ENCODE results near the gene SLC35A4.

SLC35A4 gene, protein sequence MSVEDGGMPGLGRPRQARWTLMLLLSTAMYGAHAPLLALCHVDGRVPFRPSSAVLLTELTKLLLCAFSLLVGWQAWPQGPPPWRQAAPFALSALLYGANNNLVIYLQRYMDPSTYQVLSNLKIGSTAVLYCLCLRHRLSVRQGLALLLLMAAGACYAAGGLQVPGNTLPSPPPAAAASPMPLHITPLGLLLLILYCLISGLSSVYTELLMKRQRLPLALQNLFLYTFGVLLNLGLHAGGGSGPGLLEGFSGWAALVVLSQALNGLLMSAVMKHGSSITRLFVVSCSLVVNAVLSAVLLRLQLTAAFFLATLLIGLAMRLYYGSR

DNA sequence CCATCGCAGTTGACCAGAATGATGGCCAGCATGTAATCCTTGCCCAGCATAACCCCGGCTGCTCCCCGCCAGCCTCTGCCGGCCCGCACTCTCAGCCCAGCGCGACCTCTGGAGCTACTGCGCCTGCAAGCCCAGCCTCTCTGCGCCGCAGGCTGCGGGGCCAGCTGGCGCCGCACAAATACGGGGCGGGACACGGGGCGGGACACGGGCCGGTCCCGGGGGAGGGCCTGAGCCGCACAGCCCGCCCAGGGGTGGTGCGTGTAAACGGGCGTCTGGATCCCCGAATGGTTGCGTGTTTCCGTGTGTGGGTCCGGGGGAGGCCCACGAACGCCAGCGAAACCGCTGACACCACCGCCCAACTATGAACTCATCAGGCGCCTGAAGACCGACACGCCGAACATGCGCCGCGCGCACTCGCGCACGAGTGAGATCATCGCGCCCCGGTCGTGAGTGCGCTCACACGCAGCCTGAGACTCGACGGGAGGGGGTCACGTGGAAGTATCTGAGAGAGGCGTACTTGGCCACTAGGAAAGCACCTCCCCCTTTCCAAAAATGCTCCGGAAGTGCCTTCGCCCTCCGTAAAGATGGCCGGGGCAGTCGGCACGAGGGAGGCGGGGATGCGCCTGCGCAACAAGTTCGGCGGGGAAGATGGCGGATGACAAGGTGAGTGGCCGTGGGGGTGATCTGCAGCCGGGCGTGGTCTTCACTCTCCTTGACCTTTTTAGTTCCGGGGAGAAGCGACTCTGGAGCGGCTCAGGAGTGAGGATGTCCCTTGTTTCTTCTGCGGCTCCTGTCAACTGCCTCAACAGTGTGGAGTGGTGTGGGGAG lies at the start of gene SLC35A4, which contains the start of gene APBB3:
SLC35A4 (plus strand) TSS at position 633 of the 828 bp plus-strand sequence. CDS start 2,342 bp downstream, outside the sequence.
APBB3 (minus strand) TSS at position 403 of the 828 bp plus-strand sequence; CDS start at position 50, 353 bp downstream.
- DNase-seq (ENCODE audit: low read depth in 3 of 3, low spot score in 1 of 3) = peak; percentile 88 to 92 (median 90)

DNA sequence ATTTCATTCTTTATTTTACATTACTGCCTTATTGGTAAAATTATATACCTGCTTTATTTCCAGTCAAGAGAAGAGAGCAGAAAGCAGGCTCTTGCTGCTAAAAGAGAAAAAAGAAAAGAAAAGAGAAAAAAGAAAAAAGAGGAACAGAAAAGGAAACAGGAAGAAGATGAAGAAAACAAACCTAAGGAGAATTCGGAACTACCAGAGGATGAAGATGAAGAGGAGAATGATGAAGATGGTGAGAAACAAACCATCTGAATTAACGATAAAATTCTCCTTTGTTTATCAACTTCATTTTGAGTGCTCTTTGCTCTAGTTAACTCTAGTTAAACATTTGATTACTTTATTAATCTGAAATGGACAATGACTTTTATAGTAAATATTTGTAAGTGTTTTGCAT lies 40.6 kb upstream of the SLC35A4 start:
- DNase-seq (ENCODE audit: low read depth in 3 of 3, low spot score in 1 of 3) = no peak

DNA sequence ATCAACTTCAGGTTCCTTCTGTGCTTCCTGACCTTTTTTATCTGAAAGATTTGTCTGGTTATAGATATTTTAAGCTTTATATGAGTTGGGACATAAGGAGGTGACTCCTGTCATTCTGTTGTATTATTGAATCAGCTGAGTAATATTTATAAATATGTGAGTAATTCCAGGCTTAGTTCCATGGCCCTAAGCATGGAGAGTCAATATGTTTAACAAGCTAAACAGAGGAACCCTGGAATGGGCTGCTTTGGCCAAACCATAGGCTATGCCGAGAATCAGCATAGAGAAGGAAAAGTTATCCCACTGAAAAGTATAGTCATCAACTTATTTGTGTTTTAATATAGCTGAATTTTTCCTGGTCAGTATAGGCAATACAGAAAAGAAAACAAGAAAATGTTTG lies 24.4 kb upstream of the SLC35A4 start:
- DNase-seq (ENCODE audit: low read depth in 3 of 3, low spot score in 1 of 3) = no peak

DNA sequence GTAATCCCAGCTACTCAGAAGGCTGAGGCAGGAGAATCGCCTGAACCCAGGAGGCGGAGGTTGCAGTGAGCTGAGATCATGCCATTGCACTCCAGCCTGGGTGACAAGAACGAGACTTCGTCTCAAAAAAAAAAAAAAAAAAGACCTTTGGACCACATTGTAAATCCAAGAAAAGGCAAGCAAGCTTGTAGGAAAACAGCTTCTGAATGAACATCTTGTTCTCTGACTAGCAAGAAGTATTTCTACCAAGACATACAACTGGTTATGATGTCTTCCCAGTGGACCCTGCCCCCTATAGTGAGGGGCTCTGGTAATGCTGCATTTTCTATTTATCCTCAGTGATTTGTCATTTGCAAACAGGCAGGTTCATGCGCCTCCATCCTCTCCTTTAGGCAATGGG lies 21.7 kb upstream of the SLC35A4 start:
- no peak for DNase-seq (ENCODE audit: low read depth in 3 of 3, low spot score in 1 of 3)

DNA sequence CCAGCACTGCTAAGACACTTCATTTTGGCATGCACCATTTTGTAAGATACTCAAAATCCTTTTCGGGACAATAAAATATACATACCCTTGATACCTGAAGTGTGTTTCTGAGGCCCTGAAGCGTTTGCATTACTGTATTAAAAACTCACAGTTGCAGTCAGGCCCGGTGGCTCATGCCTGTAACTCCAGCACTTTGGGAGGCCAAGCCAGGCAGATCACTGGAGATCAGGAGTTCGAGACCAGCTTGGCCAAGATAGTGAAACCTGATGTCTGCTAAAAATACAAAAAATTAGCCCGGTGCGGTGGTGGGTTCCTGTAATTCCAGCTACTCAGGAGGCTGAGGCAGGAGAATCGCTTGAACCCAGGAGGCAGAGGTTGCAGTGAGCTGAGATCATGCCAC lies 19.6 kb upstream of the SLC35A4 start:
- no peak for DNase-seq (ENCODE audit: low read depth in 3 of 3, low spot score in 1 of 3)

DNA sequence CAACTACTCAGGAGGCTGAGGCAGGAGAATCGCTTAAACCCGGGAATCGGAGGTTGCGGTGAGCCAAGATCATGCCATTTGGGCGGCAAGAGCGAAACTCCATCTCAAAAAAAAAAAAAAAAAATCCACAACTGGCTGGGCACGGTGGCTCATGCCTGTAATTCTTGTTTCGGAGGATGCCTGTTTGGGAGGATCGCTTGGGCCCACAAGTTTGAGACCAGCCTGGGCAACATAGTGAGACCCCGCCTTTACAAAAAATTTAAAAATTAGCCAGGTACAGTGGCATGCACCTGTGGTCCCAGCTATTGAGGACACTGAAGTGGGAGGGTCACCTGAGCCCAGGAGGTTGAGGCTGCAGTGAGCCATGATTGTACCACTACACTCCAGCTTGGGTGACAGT lies 19.0 kb upstream of the SLC35A4 start:
- no peak for DNase-seq (ENCODE audit: low read depth in 3 of 3, low spot score in 1 of 3)

DNA sequence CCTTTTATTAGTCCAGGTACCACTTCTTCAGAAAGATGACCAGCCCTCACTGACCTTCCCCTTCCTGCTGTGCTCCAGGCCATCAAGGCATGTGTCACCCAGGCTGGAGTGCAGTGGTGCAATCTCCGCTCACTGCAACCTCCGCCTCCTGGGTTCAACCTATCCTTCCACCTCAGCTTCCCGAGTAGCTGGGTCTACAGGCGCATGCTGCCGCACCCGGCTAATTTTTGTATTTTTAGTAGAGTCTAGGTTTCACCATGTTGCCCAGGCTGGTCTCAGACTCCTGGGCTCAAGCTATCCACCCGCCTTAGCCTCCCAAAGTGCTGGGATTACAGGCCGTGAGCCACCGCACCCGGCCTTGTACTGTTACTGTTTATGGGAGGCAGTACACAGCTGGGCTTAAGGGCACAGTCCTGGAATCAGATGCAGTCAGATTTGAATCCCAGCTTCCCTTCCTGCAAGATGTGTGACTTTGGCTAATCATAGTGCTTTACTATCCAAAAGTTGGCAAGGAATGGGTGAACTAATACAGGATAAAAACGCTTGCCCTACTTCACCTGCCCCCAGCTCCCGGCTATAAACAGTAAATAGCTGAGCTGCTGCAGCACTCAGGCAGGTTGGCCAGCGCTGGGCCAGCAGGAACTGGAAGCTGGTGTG lies 17.6 kb upstream of the SLC35A4 start:
- no peak for DNase-seq (ENCODE audit: low read depth in 3 of 3, low spot score in 1 of 3)

DNA sequence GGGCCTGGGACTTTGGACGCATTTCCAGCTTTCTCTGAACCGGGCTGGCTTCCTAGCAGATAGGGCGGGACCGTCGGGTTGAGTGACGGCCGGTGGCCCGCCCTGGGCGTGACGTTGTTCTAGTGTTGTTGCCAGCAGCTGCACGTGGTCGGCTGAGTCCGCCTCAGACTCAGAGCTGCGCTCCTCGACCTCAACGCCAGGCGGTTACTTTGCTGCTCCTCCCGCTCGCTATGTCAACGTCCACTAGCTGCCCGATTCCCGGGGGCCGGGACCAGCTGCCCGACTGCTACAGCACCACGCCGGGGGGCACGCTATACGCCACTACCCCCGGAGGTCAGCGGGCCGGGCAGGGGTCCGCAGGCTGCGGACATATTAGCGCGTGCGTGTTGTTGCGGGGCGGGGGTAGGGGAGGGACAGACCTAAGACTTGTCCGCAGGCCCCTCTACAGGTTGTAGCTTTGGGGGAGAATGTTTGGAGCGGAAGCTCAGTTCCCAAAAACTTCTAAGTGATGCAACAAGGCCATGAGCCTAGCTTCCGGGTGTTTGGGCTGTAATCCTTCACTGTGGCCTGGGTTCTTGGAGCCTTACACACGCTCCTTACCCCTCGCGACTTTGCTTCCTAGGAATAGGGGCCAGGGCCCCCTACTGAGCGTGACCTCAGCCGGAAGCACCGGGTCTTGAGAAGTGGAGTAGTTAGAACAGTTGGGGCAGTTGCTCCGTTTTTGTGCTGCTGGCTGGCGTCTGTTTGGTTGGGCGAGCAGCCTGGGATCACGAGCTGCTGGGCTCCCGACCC lies 16.9 kb upstream of the SLC35A4 start, which contains the start of gene EIF4EBP3:
EIF4EBP3 (plus strand) TSS at position 155 of the 792 bp plus-strand sequence; CDS start at position 231, 76 bp downstream.
- DNase-seq (ENCODE audit: low read depth in 3 of 3, low spot score in 1 of 3) = peak; percentile 57 to 72 (median 60)

DNA sequence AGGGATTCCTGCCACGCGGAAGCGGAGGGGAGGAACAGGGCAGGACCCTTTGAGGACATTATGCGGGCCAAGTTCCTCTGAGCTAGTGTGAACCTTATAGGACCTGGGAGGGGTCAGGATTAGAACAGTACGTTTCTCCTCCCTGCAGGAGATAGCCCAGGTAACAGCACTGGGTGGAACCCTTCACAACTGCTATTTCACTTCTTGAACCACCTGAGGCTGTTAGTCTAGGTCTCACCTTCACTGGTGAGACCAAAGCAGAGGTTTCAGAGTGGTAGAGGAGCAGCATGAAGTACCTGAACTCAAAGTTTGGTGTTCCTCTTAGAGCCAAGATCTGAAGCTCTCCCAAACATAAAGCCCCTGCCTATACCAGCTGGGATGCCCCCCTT lies 16.3 kb upstream of the SLC35A4 start:
- DNase-seq (ENCODE audit: low read depth in 3 of 3, low spot score in 1 of 3) = no peak

DNA sequence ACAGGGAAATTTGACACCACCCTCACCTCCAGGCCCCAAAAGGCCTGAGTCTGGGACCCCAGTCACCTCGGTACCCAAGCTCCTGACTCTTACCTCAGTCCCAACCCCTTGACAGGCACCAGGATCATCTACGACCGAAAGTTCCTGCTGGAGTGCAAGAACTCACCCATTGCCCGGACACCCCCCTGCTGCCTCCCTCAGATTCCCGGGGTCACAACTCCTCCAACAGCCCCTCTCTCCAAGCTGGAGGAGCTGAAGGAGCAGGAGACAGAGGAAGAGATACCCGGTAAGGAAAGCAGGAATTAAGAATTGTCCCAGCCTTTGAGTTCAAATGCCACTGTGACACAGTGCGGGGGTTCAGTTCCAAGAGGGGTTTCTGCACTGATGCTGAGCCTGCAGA lies 15.8 kb upstream of the SLC35A4 start:
- DNase-seq (ENCODE audit: low read depth in 3 of 3, low spot score in 1 of 3) = no peak

DNA sequence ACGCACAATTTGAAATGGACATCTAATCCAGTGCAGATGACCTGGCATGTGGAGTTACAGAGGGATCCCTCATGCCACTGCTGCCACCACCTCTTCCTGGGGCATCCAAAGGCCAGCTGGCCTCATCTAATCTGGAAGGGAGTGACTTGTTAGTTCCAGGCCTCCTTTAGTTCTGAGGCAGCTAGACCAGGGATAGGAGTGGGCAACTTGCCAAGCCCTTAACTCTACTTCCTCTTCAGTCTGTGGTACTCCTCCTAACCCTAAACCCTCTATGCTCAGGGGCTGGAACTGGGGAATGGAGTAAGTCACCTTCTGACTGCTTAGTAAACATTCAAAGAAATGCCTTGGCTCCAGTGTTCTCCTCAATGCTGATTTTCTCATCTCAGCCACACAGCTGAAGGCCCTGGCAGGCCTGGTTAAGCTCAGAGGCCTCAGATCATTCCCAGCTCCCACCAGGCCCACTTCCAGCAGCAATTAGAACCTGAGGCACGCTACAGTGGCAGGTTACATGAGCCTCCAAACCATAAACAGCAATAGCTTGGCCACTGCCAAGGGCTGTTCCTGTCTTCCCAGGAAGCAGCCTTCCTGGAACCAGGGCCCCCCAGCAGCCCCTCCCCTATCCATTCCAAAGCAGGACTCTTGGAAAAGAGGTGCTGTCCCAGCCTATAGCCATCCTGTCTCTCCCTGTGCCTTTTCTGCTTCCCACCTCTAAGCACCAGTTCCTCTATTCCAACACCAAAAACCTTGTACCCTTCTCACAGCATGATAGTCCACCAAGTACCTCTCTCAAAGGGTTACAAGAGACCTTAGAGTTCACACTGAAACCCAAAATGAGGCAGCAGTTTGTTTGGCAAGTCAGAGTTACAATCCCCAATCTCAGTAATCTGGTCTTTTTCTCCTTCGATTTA lies 15.1 kb upstream of the SLC35A4 start:
- no peak for DNase-seq (ENCODE audit: low read depth in 3 of 3, low spot score in 1 of 3)

DNA sequence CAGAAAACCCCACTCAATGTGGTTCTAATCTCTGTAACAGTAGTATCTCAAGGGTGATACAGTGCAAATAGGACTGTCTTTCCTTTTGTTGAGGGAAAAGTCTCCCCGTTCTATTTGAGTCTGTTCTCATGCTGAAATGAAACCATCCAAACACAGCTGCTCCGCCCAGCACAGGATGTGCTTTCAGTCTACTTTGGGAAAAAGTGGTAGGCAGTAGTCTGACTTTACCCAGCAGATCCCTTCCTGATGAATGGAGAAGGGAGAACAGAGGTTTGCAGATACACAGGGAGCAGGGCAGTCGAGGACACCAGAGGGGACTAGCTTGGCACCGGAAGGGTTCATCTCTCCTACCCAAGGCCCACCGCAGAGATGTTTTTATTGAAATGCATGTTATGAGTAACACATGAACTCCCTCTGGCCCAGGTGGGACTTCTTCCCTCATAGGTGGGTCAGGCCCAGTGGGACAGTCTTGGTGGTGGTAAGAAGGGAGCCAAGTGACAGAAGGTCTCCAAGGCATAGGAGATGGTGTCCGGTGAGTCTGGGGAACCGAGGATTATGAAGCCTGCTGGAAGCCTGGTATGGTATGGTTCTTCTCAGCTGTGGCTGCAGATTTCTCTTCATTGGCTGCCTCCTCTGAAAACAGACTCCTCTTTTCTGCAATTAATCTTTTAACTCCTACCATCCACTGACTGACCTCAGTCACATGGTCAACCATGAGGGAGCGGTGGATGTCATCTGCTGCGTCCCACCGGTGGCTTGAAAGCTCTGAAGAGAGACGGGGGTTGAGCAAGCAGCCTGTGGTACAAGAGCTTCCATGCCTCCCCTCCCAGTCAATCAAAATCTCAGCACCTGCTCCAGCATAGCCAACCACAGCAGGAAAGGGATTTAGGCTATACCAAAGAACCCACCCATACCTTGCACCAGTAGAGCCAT lies 14.2 kb upstream of the SLC35A4 start:
- no peak for DNase-seq (ENCODE audit: low read depth in 3 of 3, low spot score in 1 of 3)

DNA sequence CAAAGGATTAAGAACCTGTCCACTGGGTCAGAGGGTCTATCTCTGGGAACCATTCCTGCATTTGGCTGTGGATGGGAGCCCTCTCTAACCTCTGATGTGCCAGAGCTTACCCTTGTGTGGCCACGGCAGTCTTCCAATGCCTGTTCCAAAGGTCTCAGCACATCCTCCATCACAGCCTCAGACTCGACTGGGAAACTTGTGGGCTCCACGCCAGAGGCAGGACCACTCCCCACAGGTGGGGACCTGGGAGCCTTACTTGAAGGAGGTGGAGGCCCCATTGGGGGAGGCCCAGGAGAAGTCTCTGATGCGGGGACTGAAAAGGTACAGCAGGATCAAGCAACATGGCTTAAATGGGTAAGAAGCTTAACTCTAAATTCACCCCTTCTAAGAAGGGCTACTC lies 12.8 kb upstream of the SLC35A4 start:
- no peak for DNase-seq (ENCODE audit: low read depth in 3 of 3, low spot score in 1 of 3)

DNA sequence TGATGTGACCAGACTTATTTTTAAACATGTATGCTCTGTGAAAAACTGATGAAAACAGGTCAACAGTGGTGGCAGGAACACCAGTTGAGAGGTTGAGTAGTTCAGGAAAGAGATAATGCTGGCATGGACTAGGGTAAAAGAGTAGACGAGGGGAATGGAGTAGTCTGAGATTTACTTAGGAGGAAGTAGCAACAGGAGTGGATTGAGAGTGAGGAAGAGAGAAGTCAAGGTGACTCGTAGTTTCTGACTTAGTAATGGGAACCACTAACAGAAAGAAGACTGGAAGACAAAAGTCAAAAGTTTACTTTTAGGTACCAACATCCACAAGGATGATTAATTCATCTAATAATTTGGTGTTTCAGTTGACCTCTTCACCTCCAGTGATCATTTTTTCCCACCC lies 11.0 kb upstream of the SLC35A4 start:
- no peak for DNase-seq (ENCODE audit: low read depth in 3 of 3, low spot score in 1 of 3)

DNA sequence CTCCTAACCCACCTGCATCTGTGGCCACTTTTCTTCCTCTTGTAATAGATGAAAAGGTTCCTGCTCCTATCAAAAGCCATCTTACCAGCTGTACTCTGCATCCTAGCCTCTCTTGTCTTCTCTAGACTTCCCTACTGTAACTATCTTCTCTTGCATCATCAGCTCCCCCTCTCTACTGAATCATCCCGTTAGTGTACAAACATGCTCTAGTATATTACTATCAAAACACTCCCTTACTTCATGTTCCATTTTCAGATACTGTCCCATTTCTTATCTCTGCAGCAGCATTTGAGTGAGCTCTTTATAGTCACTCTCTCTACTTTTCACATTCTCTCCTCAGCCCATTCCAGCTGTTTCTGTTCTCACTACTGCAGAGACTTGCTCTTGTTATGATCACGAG lies 10.2 kb upstream of the SLC35A4 start:
- DNase-seq (ENCODE audit: low read depth in 3 of 3, low spot score in 1 of 3) = no peak

DNA sequence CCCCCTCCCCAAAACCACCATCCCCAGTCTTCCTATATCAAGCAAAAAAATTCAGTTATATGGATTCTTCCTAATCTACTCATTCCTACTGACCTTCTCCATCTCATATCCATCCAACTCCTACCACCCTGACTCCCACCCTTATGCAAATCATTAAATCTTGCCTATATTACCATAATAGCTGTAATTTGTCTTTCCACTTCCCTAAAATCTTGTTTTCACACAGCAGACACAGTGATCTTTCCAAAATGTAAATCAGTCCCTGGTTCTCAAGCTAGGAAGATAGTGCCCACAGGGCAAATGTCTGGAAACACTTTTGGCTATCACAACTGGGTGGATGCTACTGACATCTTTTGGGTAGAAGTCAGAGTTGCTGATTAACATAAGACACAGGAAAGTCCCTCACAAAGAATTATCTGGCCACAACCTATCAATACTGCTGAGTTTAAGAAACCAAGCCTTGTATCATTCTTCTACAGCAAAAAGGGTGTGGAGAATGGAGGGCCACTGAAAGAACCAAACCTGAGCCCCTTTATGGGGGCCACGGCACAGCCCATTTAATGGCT lies 8.8 kb upstream of the SLC35A4 start:
- DNase-seq (ENCODE audit: low read depth in 3 of 3, low spot score in 1 of 3) = no peak

DNA sequence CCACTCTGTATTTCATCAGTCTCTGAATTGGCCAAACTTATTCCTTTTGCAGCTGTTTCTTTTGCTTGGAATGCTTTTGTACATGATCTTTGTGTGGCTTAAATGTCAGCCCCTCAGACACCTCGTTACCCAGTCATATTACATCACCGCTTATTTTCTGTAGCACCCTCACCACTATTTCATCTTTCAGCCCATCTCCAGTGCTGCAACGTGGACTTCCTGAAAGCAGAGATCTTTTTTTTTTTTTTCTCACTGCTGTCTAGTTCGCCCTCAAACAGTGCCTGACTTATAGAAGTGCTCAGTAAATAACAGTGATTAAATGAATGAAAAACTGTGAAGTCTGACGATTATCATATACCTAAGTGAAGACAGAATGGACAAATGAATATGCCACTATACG lies 8.2 kb upstream of the SLC35A4 start:
- DNase-seq (ENCODE audit: low read depth in 3 of 3, low spot score in 1 of 3) = no peak

DNA sequence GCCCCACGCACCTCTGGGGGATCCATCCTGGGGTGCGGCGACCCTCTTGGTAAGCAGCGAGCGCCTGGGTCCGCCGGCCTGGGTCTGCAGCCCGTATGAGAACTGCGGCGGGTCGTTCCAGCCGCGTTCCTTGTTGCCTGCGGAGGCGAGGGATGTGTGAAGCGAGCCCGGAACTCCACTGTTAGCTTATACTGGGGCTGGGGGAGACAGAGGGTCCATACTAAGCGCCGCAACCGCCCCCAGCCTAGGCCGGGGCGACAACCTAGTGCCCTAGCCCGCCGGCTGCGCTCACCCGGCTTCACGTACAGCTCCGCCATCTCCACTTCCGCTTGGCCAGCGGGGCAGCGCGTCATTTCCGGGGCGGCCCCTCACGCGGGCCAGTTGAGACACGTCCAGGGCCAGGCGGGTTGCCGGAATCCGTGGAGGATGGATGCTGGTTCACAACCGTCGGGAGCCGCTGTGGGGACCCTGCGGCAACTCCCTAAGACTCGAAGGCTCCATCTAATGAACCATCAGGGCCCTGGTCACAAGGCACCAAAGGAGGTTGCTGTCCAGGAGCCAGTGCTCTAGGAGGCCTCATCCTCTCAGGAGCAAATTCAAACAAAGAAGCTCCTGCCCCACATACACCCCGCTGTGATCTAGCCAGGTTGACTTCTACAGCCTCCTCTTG lies 7.4 kb upstream of the SLC35A4 start, which contains the start of gene SRA1:
SRA1 (minus strand) TSS at position 338 of the 670 bp plus-strand sequence; CDS start at position 317, 21 bp downstream.
- DNase-seq (ENCODE audit: low read depth in 3 of 3, low spot score in 1 of 3) = peak; percentile 49 to 75 (median 55)

Data from stimulated activated CD4-positive, alpha-beta T cell treated with anti-CD3 and anti-CD28 coated beads, TNF-alpha, amount 100 ng/mL, for 1 hour (primary cell).